T follicular helper cell (primary cell): Measurements from ENCODE around the gene SEMA6A.

Experiments used
- DNase-seq: peaks from one replicate; pipeline ENCODE4 v3.0.0-alpha.2; 2020; ENCODE audit warnings: low read depth

SEMA6A gene

DNA sequence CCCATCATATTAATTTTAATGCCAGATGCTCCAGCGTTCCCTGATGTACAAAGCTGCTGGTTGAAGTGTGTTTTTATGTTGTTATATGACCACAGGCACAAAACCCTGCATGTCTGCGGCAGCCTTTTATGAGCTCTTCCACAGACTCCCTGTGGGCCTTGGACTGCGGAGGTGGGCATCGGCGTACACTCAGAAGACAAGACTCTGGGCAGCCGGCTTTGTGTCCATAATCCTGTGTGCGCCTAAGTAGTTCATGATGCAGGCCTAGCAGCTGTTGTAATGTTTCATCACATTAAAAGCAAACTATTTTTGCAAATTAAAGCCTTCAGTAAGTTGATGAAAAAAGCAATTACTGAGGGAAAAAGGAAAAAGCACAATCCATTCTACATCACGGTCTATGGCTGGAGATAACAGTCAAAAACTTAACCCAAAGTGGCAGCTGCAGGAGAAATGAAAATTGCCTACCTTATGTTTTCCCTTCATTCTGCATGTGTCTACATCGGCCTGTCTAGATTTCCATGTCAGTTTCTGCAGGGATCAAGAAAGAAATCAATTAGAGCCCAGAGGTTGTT is 78.8 kb downstream of the SEMA6A start:
- DNase-seq = no peak

DNA sequence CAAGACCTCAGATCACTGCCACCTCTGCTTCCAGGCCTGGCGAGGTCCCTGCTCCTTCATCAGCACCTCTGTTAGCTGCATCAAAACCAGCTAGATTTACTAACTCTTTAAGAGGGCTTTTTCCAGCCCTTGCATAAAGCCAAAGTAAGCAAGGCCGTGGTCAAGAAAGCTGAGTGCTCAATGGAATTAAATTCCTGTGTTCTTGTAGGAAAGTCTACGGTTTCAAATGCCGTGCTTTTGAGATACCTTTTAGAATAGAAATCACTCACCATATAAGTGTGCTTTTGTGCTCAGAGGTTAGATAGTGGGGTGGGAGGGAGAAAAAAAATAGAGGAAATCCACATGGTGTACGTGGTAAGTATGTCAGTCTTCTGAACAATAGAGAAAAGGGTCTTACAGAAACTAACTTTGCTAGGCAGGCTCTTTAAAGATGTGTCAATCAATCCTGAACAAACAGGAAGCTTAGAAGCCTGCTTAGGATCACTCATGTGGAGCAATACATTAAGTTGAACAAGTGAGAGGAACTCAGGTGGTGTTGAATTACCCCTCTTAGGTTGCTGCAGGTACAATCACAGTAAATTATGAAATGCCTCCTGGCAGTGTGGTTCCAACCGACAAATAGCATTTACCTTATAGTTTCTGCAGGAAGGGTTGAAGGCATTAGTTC is 79.7 kb downstream of the SEMA6A start:
- no peak for DNase-seq

DNA sequence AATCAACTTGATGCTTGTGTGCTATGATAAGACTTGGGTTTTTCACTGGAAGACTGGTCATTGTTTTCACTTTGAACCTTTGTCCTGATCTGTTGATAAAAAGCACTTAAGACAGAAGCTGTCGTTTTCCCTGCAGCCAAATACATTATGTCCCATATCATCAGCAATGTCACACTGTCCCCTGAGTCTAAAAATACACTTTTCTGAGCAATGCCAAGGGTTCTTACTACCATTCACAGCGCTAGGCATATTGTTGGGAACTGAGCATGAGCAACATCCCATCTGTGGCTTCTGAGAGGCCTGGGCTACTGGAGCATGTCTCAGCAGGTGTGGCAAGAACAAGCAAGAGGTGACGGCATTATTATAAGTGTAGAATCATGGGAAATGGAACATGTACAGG is 81.8 kb downstream of the SEMA6A start:
- no peak for DNase-seq

DNA sequence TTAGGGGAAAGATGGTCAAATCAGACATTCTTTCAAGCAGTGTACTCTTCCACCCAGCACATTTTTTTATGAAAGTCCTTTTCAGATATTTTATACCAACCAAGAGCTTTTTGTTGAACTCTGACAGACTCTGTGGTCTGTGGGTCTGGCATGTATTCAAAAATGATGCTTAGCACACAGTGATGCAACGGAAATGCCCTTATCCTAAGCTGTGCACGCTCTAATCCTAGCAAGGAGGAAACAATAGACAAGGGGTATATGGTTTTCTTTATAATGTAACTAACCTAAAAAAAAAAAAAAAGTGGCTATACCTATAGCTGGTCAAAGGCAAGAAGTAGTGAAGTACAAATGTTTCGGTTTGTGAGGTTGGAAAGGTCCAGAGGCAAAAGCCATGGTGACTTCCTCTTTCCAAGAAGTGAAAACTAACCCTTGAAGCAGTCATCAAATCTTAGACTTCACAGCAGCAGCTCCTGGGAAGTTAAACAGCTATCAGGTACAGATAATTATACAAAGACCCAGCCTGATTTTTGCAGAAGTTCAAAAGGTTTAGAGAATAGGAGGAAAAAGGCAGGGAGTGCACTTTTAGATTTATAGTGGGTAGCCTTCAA is 82.5 kb downstream of the SEMA6A start:
- no peak for DNase-seq

DNA sequence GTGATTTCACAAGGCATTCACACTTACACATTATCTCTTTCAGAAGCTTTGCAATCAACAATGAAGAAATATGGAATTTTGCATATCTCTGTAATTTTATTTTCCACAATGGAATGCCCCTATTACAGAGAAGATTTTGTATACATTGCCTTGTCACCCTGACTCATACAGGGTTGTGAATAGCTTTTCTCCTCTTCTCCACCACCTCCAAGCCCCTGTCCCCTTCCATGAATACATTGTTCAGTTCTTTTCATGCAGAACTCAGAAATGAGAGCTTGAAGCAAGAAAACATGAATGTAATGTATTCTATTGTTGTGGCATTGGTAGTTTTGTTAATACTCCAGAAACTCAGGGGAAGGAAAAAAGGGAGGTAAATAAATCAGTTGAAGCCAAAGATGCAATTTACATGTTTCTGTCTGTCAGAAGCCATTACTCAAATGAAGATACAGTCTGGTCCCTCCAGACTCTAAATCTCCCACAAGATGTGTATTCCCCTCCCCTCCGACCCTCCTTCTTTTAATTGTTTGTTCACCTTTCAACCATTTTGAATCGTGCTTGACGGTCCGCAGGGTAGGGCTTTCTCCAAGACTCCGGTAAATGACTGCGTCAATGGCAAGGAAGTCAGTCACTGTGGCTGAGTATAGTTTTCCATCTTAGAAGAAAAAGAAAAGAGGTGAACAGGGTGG is 86.1 kb downstream of the SEMA6A start:
- DNase-seq = no peak

DNA sequence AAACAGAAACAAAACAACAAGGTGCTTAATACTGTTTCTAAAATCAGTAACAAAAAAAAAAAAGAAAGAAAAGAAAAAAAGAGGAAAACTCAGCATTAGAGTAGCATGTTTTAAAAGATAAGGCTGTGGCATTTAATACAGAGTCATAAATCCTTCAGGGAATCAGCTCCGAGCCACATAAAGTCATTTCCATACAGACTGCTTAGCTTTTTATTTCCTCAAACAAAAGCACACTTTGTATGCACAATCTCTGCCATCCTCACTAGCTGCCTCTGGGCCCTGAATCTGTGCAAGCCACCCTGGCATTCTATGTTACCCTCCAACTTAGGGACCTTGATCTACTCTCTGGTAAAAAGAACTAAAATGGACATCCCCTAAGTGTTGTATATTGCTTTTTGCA is 87.6 kb downstream of the SEMA6A start:
- DNase-seq = no peak

DNA sequence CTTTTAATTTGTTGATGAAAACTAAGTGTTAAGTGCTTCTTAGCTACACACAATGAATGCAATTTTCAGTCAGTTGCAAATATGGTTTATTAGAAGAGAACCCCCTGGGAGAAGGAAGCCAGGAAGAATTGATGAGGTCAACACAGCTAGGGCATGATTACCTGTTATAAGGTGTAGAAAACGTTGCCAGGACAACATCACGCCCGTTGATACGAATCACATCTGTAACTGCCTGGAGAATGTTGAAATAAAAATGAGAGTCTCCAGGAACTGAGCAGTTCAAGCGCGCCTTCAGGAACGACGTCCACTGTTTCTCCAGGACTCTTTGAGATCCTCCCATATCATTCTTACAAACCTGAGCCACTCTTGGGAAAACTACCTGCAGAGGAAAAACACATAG is 88.0 kb downstream of the SEMA6A start:
- no peak for DNase-seq

DNA sequence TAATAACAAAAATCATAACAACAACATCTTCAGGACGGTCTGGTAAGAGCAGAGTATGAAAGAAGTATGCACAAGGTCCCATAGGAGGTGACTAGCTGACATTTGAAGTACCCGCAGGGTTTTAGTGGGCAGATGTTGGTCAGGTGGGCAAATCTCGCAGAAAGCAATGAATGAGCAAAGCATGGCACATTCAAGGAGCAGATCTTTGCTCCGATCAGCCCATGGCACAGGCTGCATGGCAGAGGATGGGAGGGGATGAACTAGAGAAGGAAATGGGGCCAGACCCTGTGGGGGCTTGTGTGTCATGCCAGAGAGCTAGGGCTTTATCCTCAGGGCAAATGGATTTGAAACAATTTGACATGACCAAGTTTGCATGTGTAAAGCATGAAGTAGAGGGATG is 90.0 kb downstream of the SEMA6A start:
- no peak for DNase-seq

DNA sequence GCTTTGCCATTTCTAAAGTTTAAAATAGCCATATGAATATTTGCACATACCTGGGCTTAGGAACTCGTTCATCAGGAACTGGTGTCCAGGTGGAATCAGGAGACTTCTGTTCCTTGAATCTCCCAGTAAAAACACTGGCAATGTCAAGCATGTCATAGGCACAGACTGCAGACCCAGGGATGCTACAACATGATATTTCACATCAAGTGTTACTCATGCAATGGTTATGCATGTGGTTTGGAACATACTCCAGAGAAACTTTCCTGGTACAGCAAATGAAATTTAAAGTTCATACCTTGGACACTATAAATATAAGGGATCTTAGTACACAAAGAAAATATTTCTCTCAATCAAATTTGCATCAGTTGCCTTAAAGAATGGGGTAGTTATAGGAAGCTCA is 92.2 kb downstream of the SEMA6A start:
- no peak for DNase-seq

DNA sequence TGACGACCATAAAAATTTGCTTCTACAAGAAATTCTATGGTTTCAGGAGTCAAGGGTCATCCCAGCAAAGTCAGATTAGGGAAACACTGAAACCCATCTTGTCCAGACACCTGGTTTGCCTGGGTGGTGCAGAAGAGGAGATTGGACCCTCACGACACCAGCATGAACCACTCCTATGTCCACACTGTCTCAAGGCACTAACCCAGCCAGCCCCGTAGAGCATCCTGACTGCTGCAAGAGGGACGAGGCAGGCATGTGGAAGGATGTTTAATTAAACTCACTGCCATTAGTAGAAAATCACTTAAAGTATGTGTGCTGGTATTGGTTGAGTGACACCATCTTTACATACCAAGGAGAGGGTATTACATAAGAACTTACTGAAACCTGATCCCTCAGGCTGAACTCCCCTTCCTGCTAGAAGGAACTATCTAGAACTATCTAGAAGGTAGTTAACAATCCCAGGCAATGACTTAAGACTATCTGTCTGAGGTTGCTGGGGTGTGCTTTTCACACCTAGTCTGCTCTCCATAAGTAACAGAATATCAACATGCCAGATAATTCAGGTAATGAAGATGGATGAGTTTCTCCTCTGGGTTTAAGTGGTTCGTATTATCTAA is 93.6 kb downstream of the SEMA6A start:
- no peak for DNase-seq

DNA sequence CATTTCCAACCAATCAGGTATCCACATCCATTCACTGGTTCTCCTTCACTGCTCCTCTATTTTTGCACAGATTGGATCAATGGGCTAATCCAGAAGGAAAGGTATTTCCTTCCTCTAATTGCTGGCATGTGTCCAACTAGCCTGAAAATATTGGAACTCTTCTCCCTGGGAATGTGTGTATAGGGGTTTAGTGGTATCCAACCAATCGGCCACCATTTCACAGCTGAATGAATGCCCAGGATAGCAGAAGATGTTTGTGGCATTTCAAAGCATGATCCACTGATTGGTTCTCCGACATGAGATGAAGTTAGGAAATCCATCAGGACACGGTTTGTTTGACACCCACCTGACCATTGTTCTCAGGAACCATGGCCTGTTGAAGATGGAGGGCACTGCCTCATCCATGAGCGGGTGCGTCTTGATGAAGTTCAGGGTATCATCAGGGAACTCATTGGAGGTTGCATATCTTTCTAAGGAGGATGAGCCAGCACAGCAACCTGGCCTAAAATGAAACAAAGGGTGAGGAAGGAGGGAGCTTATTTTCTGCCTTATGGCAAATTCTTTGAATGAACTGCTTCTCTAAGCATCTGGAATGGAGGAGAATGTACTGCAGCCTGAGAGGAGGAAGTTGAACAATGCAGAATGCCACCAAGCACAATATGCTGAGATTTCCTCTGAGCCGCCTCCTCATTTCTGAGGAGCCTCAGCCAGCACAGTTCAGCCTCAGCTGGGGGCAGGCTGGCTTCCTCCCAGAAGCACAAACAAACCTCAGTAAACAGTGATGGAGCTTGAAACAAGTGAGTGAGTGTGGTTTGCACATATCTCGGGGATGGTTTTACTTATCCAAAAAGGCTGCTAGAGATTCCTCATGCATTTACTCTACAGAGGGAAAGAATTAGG is 94.6 kb downstream of the SEMA6A start:
- no peak for DNase-seq

DNA sequence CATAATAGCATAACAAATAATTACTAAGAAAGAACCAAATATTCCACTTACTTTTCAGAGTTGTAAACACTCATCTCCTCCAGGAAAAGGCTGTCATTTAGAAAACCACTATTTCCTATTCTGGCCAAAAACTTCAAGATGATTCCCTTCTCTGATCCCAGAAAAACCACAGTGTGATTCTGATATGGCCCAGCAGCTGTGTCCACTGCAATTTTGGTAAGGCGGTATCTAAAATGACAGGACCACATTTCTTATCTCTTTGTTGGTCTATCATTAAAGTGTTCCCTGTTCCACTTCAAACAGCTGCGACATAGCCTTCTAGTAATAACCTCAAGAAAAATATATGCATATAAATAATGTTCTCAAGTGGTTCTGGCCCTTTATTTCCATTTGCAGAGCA is 96.1 kb downstream of the SEMA6A start:
- DNase-seq = no peak

DNA sequence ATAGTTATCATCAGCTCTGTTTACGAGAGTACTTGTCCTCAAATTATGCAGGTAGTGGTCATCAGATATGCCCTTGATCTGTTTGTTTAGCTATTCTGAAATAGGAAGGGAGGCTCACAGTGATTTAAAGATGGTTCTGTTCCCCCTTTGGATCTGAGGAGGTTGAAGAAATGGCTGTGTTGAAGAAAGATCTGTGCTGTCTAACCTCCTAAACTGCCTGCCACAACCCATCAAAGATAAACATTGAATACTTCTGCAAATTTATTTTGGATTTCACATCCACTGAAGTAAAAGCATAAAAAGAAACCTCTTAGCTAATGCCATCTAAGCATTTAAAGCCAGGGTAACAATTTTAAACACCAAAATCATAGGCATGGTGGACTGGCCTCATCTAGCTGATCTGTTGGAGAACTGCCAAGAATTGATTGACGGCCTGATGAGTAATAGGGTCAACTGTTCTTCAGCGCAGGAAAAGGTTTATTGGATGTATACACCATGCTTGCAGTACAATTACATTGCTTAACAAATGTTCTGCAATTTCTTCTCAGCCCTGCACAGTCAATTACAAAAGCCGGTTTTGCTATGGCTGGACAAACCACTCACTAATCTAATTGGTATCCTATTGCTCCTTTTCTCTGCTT is 97.6 kb downstream of the SEMA6A start:
- DNase-seq = no peak

DNA sequence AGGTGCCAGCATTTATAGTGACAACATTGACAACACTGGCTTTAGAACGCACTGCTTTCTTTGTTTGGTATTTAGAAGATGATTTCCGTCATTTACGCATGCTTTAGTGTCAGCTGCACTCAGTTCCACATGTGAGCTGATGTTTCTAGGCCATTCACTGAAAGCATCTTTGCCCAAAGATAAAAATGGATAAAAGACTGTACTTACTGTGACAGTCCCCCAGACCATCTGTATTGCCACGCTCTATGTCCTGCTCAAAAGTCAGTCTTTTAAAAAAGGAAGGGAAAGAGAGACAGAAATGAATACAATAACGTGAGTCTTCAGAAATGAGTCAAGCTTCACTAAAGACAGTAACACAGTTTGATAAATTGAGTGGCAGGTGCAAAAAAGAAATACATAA is 99.3 kb downstream of the SEMA6A start:
- DNase-seq = no peak

DNA sequence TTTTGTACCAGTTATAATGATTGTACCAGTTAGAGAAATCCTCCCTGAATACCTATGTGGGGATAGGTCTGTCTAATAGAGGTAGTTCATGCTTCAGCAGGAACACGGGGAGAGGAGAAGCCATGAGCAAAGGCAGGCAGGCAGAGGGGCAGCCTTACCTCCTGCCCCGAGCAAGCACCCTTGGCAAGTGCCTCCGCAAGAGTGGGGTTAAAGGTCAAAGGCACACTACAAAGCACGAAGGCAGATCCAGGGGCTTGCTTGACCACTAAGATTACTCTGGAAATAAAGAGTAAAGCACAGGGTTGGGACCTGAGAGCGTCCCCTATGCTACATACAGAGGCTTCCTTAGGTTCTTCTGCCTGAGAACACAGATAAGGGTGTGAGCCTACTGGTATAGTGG is 100.9 kb downstream of the SEMA6A start:
- DNase-seq = no peak

DNA sequence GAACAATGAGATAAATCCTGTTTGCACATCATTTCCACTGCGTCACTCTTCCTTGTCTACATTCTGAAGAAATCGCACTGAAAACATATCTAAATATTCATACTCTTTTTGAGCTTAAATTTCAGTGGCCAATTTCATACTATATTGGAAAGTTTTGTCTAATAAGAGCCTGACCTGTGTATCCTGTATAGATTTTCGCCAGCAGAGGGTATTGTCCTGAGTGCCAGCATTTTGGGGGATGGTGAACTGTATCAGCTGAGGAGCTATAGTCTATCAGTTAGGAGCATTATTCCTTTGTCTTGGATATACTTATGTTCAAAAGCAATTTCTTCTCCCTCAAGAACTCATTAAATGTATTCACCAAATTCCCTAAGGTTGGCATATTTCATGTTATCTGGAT is 102.3 kb downstream of the SEMA6A start:
- no peak for DNase-seq

DNA sequence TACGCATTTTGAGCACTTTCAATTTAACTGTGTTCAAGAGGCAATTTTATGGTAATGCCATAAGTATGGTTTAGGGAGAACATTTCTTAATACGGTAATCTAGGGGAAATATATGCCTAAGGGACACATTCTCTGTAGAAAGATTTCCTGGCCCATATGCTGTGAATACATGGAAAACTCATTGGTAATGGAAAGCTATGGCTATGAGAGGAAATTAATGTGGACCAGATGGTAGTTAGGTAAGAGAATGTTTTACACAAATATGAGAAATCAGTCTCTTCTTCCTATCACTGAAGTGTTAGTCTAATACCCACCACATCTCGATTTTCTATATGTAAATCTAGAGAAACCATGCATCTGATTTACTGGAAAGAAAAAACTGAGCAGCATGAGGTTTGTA is 105.0 kb downstream of the SEMA6A start:
- DNase-seq = no peak

DNA sequence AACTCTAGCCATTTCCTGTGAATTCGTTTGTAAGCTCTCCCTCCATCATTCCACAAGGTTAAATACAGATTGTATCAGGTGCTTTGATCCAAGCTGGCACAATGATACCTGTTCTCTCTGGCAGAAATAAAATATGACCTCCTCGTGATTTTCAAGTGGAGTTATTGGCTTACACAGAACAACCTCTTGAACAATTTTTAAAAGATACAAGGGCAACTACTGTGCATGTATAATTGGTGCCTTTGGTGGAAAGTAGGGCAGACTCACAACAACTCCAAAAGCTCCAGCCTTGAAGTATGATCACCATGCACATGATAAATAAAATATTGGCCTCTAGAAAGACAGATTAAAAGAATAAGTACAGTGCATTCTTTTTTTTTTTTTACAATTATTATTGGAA is 106.0 kb downstream of the SEMA6A start:
- DNase-seq = no peak

DNA sequence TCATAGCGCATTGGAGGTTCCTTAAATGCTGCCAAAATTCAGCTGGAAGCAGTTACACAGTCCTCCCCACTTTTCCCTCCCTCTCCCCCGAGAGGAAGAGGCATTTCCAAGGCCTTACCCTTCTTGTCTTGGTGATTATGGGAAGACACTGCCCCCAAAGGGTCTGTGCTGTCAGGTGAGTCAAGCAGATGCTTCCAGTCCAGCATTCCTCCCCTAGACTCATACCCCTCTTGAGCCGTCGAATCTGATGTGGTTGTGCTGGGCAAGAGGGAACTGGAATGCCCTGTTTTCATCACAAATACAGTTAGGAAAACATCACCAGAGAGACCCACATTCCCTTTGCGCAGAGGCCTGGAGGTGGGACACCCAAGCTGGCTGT is 107.2 kb downstream of the SEMA6A start:
- DNase-seq = no peak

DNA sequence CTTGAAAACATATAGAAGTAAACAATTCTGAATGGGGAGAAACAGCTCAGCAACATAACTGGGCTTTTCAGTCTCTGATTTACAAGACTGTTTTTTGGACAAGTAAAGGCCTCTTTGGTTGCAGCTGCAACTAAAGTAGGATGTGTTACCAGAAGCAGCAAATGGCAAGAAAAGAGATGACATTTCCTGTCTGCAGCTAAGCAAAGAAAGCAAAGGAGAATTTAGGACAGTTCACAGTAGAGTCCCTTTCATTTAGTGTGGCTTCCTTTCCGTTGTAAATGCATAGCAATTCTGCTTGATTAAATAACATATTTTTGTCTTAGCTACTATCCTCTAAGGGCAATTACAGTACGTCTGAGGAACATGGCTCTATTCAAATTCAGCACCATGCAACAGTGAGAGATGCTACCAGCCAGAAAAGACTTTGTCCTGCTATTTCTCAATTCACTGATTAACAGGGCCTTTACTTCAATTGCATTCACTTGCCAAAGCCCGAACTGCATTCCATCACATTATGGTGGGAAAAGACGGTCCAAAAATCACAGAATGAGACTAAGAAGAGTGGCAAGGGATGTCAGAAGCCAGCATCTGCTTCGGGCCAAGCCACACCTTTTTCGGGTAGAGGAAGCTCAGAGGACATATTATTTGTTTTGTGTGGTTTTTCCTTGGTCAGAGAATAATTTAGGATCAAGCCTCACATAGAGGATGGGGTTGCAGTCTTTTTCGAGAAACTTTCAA is 107.7 kb downstream of the SEMA6A start:
- no peak for DNase-seq

DNA sequence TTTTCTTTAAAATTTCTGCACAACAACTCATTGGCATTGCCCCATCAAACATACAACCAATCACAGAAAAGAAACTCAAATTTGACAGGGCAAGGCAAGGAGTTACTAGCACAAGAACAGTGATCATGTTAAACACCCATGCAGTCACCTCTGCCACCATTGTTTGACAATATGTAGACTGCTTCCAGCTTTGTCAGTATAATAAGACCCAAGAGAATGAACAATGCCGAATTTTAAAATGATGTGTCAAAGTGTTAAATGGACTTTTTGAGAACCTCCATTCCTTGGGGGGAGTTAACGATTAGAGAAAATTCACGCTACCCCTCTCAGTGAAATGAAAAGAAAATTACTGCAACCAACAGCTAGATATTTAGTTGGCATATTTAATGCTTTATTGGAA is 109.2 kb downstream of the SEMA6A start:
- DNase-seq = no peak
